Mesenchymal stem cell (in vitro differentiated cells and primary cell): ENCODE results near the gene PRR5.
A peak's percentile ranks its signal among the peaks of the same experiment; 100 is the strongest.

Experiments
- DNase-seq: peaks from one replicate; pipeline ENCODE4 v3.0.0-alpha.2; 2013
- H2AFZ ChIP-seq: one replicate; pipeline ENCODE4 v1.6.1; 2013; ENCODE audit warnings: low read depth, mild to moderate bottlenecking, control low read depth, inconsistent platforms, low read length, moderate library complexity
- H2AK5ac ChIP-seq: 2 replicates; pipeline ENCODE4 v1.6.1; 2013; ENCODE audit warnings: low read length, moderate library complexity, mild to moderate bottlenecking, inconsistent platforms; ENCODE audit not compliant: severe bottlenecking
- H2BK120ac ChIP-seq: one replicate; pipeline ENCODE4 v1.6.1; 2013; ENCODE audit warnings: low read depth, mild to moderate bottlenecking, inconsistent platforms, low read length, moderate library complexity
- H2BK12ac ChIP-seq, 2 experiments: one replicate each; pipeline ENCODE4 v1.6.1; 2013; ENCODE audit warnings: inconsistent platforms in 2 of 2, low read length in 2 of 2, mild to moderate bottlenecking in 2 of 2, moderate library complexity in 2 of 2, control low read depth in 1 of 2
- H2BK15ac ChIP-seq: one replicate; pipeline ENCODE4 v1.6.1; 2013; ENCODE audit warnings: mild to moderate bottlenecking, low read depth, inconsistent platforms; ENCODE audit not compliant: poor library complexity, severe bottlenecking
- H2BK5ac ChIP-seq: 2 replicates; pipeline ENCODE4 v1.6.1; 2013; ENCODE audit warnings: low read depth, mild to moderate bottlenecking, low read length, control low read depth, inconsistent platforms; ENCODE audit not compliant: poor library complexity, severe bottlenecking
- H3K14ac ChIP-seq, 2 experiments: one replicate each; pipeline ENCODE4 v1.6.1; 2013; ENCODE audit warnings: inconsistent platforms in 2 of 2, low read length in 2 of 2, control low read depth in 1 of 2, mild to moderate bottlenecking in 1 of 2, moderate library complexity in 1 of 2
- H3K18ac ChIP-seq, 2 experiments: one replicate each; pipeline ENCODE4 v1.6.1; 2013; ENCODE audit warnings: inconsistent platforms in 2 of 2, low read length in 2 of 2, control low read depth in 1 of 2, low read depth in 1 of 2, mild to moderate bottlenecking in 1 of 2
- H3K23ac ChIP-seq, 2 experiments: one replicate each; pipeline ENCODE4 v1.6.1; 2013; ENCODE audit warnings: inconsistent platforms in 2 of 2, low read length in 2 of 2, mild to moderate bottlenecking in 2 of 2, moderate library complexity in 2 of 2, control low read depth in 1 of 2
- H3K27ac ChIP-seq: 2 replicates; pipeline ENCODE4 v1.5.1; 2013; ENCODE audit warnings: mild to moderate bottlenecking, moderate library complexity, low read length, control low read depth, inconsistent platforms; ENCODE audit not compliant: poor library complexity, severe bottlenecking
- H3K27me3 ChIP-seq, 2 experiments: 2 replicates each; pipeline versions ENCODE4 v1.6.1 to v1.7.0; 2013; ENCODE audit warnings: low read length in 2 of 2, mild to moderate bottlenecking in 2 of 2, moderate library complexity in 2 of 2, control low read depth in 1 of 2, inconsistent platforms in 1 of 2; ENCODE audit not compliant: control insufficient read depth in 1 of 2, insufficient read depth in 1 of 2
- H3K36me3 ChIP-seq, 2 experiments: 2 replicates each; pipeline versions ENCODE4 v1.6.1 to v1.7.0; 2013; ENCODE audit warnings: low read length in 2 of 2, control low read depth in 1 of 2, inconsistent platforms in 1 of 2, low read depth in 1 of 2, mild to moderate bottlenecking in 1 of 2; ENCODE audit not compliant: insufficient read depth in 2 of 2, control insufficient read depth in 1 of 2
- H3K4ac ChIP-seq, 2 experiments: one replicate each; pipeline ENCODE4 v1.6.1; 2013; ENCODE audit warnings: inconsistent platforms in 2 of 2, low read length in 2 of 2, mild to moderate bottlenecking in 2 of 2, moderate library complexity in 2 of 2, control low read depth in 1 of 2, low read depth in 1 of 2
- H3K4me1 ChIP-seq: 2 replicates; pipeline ENCODE4 v1.6.1; 2013; ENCODE audit warnings: low read depth, low read length, control low read depth; ENCODE audit not compliant: control insufficient read depth, insufficient read depth
- H3K4me2 ChIP-seq: 2 replicates; pipeline ENCODE4 v1.6.1; 2013; ENCODE audit warnings: low read length, mild to moderate bottlenecking, inconsistent platforms; ENCODE audit not compliant: poor library complexity, severe bottlenecking
- H3K4me3 ChIP-seq, 2 experiments: 2 replicates each; pipeline versions ENCODE4 v1.5.1 to v1.7.0; 2013; ENCODE audit warnings: low read length in 2 of 2, mild to moderate bottlenecking in 2 of 2, control low read depth in 1 of 2, low read depth in 1 of 2; ENCODE audit not compliant: insufficient read depth in 1 of 2
- H3K79me1 ChIP-seq: replicated peaks from 2 replicates; pipeline ENCODE4 v1.6.1; 2013; ENCODE audit warnings: mild to moderate bottlenecking, control low read depth, low read length, inconsistent platforms; ENCODE audit not compliant: poor library complexity, severe bottlenecking
- H3K9ac ChIP-seq: 2 replicates; pipeline ENCODE4 v1.7.0; 2013; ENCODE audit warnings: mild to moderate bottlenecking, low read length, moderate library complexity
- H3K9me3 ChIP-seq: 2 replicates; pipeline ENCODE4 v1.7.0; 2013; ENCODE audit warnings: mild to moderate bottlenecking, low read length; ENCODE audit not compliant: control insufficient read depth
- H4K8ac ChIP-seq: one replicate; pipeline ENCODE4 v1.6.1; 2013; ENCODE audit warnings: inconsistent platforms, mild to moderate bottlenecking, low read length, moderate library complexity
- H4K91ac ChIP-seq: one replicate; pipeline ENCODE4 v1.6.1; 2013; ENCODE audit warnings: mild to moderate bottlenecking, low read length, inconsistent platforms
- WGBS: methylation state at CpG from one replicate; pipeline ENCODE4 v1.1.7; 2013; ENCODE audit warnings: mixed read lengths; 5-methylcytosine and 5-hydroxymethylcytosine counted together

The PRR5 gene

DNA sequence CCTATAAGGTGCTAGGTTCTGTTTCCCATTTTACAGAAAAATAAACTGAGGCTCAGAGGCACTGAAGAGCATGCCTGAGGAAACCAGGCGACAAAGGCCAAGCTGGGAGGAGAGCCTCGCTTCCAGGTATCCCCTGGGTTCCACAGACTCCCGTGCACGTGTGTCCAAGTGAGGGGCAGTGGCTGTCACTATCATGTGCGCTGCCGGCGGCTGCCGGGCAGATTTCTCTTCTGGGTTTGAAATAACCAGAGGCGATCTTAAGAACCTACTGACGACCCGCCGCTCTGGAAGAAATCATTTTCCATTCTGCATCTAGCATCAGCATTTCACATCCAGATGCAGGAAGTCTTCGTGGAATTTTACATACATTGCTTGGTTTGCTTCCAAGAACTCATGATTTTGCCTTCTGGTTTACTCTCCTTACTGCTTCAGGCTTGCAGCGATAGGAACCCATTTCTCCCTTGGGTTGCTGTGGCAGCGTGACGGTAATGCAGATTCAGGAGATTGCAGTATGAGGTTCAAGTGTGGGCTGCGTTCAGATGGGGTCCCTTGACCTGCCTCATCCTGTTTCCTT is 79.0 kb downstream of the PRR5 start:
- Histone ChIP-seq H3K4me2 (no peak overlapping the region), H3K14ac (no peak overlapping the region), H3K27ac (no peak overlapping the region), H3K79me1 (no peaks in the 10 kb centered on the region), H2BK120ac (no peak overlapping the region), H3K4me3 (no peak overlapping the region), H3K18ac (no peak overlapping the region), H3K9me3 (no peaks in the 10 kb centered on the region), H2BK5ac (no peak overlapping the region), H3K9ac (no peak overlapping the region), H3K4me1 (peaks cover 5% of the 10 kb centered on the region), H3K4ac (no peak overlapping the region), H3K23ac (no peak overlapping the region), H3K36me3 (no peaks in the 10 kb centered on the region), H2BK12ac (no peak overlapping the region), H2AFZ (no peak overlapping the region), H2AK5ac (no peak overlapping the region), H2BK15ac (no peak overlapping the region), H4K91ac (no peak overlapping the region), H4K8ac (no peak overlapping the region), H3K27me3 (peaks cover 6 to 23% of the 10 kb centered on the region in 2 experiments)
- 89% methylated on average over 16 of the region's 17 CpGs for WGBS
- DNase-seq: no peak

DNA sequence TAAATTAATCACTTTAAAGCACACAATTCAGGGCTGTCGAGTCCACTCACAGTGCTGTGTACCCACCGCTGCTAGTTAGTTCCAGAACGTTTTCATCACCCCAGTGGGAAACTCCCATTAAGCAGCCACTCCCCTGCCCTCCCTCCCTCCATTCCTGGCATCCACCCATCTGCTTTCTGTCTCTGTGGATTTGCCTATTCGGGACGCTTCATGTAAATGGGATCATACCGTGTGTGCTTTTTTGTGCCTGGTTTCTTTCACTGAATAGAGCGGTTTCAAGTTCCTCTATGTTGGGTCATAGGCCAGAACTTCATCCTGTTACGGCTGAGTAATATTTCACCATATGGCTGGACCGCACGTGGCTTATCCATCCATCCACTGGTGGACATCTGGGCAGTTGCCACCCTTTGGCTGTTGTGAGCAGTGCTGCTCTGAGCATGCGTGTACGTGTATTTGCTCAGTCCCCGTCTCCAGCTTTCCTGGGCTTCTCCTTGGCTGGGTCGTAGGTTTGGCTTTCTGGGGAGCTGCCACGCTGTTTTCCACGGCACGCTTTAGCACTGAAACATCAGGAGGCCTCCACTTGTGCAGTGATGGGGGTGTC is 80.5 kb downstream of the PRR5 start:
- peak overlapping the region; percentile 8 for H4K91ac ChIP-seq
- no peak for DNase-seq
- 84% methylated on average over 17 of the region's 17 CpGs for whole genome bisulfite sequencing
- no peak overlapping the region for H3K4ac ChIP-seq
- H3K14ac ChIP-seq: no peak overlapping the region
- H3K9me3 ChIP-seq: no peaks in the 10 kb centered on the region
- no peaks in the 10 kb centered on the region for H3K36me3 ChIP-seq
- no peak overlapping the region for H3K9ac ChIP-seq
- peaks cover 0 to 15% of the 10 kb centered on the region in 2 experiments for H3K27me3 ChIP-seq
- no peak overlapping the region for H2BK12ac ChIP-seq
- H3K79me1 ChIP-seq: no peaks in the 10 kb centered on the region
- no peak overlapping the region for H2BK15ac ChIP-seq
- H3K23ac ChIP-seq: no peak overlapping the region
- no peak overlapping the region for H2BK5ac ChIP-seq
- no peak overlapping the region for H2AFZ ChIP-seq
- H4K8ac ChIP-seq: no peak overlapping the region
- H2BK120ac ChIP-seq: no peak overlapping the region
- no peak overlapping the region for H3K4me2 ChIP-seq
- no peaks in the 10 kb centered on the region for H3K4me1 ChIP-seq
- H3K27ac ChIP-seq: no peak overlapping the region
- H3K18ac ChIP-seq: no peak overlapping the region
- no peak overlapping the region for H3K4me3 ChIP-seq
- no peak overlapping the region for H2AK5ac ChIP-seq

DNA sequence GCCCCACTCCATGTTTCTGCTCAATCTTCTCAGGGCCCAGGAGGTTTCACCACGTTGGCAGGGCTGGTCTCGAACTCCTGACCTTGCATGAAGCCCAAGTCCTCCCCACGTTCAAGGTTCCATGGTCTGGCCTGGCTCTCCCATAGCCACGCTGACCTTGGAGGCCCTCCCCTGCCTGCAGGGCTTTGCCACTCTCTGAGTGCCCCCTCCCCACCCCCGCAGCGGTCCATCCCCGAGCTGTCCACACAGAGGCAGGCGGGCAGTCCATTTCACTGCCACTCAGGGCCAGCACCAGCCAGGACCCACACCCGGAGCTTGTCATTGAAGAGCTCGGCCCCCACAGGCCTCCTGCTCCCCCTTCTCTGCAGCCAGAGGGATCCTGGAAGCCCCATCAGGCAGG is 81.1 kb downstream of the PRR5 start:
- Histone ChIP-seq H2BK15ac (no peak overlapping the region), H2AFZ (no peak overlapping the region), H3K4me3 (no peak overlapping the region), H3K9ac (no peak overlapping the region), H3K23ac (no peak overlapping the region), H3K4ac (no peak overlapping the region), H3K36me3 (no peaks in the 10 kb centered on the region), H2BK120ac (no peak overlapping the region), H3K4me2 (no peak overlapping the region), H2BK5ac (no peak overlapping the region), H3K27ac (no peak overlapping the region), H3K14ac (no peak overlapping the region), H3K79me1 (no peaks in the 10 kb centered on the region), H2AK5ac (no peak overlapping the region), H2BK12ac (no peak overlapping the region), H3K9me3 (no peaks in the 10 kb centered on the region), H4K8ac (no peak overlapping the region), H4K91ac (no peak overlapping the region), H3K4me1 (no peaks in the 10 kb centered on the region), H3K27me3 (peaks cover 0 to 15% of the 10 kb centered on the region in 2 experiments), H3K18ac (no peak overlapping the region)
- WGBS: 64% methylated on average over 10 of the region's 10 CpGs
- DNase-seq: no peak

DNA sequence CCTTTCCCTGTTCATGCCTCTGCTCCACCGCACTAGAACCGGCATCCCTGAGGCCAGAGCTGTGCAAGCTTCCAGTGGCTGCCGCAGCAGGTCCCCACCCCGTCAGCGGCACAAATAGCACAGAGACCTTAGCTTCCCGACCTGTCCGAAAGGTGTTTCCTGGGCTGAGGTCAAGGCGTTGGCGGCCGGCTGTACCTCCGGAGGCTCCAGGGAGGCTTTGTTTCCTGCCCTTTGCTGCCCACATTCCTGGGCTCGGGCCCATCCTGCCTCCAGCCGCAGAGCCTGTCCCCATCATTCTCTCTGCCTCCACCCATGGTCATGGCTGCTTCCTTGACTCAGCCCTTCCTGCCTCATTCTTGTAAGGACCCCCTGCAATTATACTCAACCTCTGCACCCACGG is 81.6 kb downstream of the PRR5 start:
- Histone ChIP-seq H3K4me2 (no peak overlapping the region), H3K27me3 (peaks cover 0 to 15% of the 10 kb centered on the region in 2 experiments), H3K27ac (no peak overlapping the region), H3K9me3 (no peaks in the 10 kb centered on the region), H3K23ac (no peak overlapping the region), H2AK5ac (no peak overlapping the region), H3K79me1 (no peaks in the 10 kb centered on the region), H2BK12ac (no peak overlapping the region), H2AFZ (no peak overlapping the region), H3K4me3 (no peak overlapping the region), H3K18ac (no peak overlapping the region), H3K14ac (no peak overlapping the region), H3K9ac (no peak overlapping the region), H3K4ac (no peak overlapping the region), H3K36me3 (no peaks in the 10 kb centered on the region), H2BK120ac (no peak overlapping the region), H4K91ac (no peak overlapping the region), H2BK15ac (no peak overlapping the region), H2BK5ac (no peak overlapping the region), H3K4me1 (peaks cover 1% of the 10 kb centered on the region), H4K8ac (no peak overlapping the region)
- DNase-seq: no peak
- WGBS: 64% methylated on average over 14 of the region's 14 CpGs
